ENCODE results near the gene DDAH2.

The DDAH2 gene

GRCh38 chr6:31752739-31753319 lies 23.7 kb upstream of the DDAH2 start:
- no peak for TF ChIP-seq FOXM1 (IDR thresholded peaks at IDR 0.05; ENCODE audit: borderline replicate concordance)
- TF ChIP-seq NFRKB (IDR thresholded peaks at IDR 0.05): no peak
- no peak for TF ChIP-seq TARDBP (IDR thresholded peaks at IDR 0.05)
- POLR2A ChIA-PET: interaction anchor here (0.6 to 5.3 kb wide), 7 partner anchors 13 to 205 kb away, joined by 3 to 57 read pairs (median 3); partner anchors contain the start of genes CLIC1, HSPA1B, MSH5 and NFKBIL1
- CTCF ChIA-PET: interaction anchor here (1.3 to 2.5 kb wide), 2 partner anchors 17 to 23 kb away, joined by 3 to 7 read pairs; no protein-coding TSS in a partner anchor
- DNase-seq (ENCODE audit: extremely low spot score): no peak

- ChIA-PET POLR2A (interaction anchor here (1.0 to 5.3 kb wide), 2 partner anchors 12 to 20 kb away, joined by 3 to 57 read pairs; partner anchors contain the start of genes CLIC1 and MSH5), CTCF (no interaction called here)
- TF ChIP-seq FOXA1 (IDR thresholded peaks at IDR 0.05) (no peak), FOXK2 (IDR thresholded peaks at IDR 0.05) (no peak), PKNOX1 (IDR thresholded peaks at IDR 0.05) (no peak), NFRKB (IDR thresholded peaks at IDR 0.05) (no peak), BHLHE40 (IDR thresholded peaks at IDR 0.05; ENCODE audit: borderline replicate concordance) (no peak), LEF1 (IDR thresholded peaks at IDR 0.05; ENCODE audit: borderline replicate concordance) (no peak), TARDBP (IDR thresholded peaks at IDR 0.05) (no peak), SP1 (IDR thresholded peaks at IDR 0.05) (no peak), FOXM1 (IDR thresholded peaks at IDR 0.05; ENCODE audit: borderline replicate concordance) (no peak), ZNF384 (IDR thresholded peaks at IDR 0.05) (no peak), CTBP1 (IDR thresholded peaks at IDR 0.05; ENCODE audit: borderline replicate concordance) (no peak), SUZ12 (IDR thresholded peaks at IDR 0.05) (no peak), ARNT (IDR thresholded peaks at IDR 0.05) (no peak), HDGF (IDR thresholded peaks at IDR 0.05; ENCODE audit: borderline replicate concordance) (no peak)
- no peak for DNase-seq (ENCODE audit: extremely low spot score)
These were observed 21.4 kb upstream of the DDAH2 start for GRCh38 chr6:31750411-31751022.

- CTCF ChIA-PET: no interaction called here
- no peak for DNase-seq (ENCODE audit: extremely low spot score)
- POLR2A ChIA-PET: interaction anchor here (1.0 to 5.3 kb wide), 3 partner anchors 11 to 19 kb away, joined by 3 to 57 read pairs (median 3); partner anchors contain the start of genes CLIC1 and MSH5
- no peak for TF ChIP-seq L3MBTL2 (conservative IDR thresholded peaks at IDR 0.05)
- no peak for TF ChIP-seq HDGF (IDR thresholded peaks at IDR 0.05; ENCODE audit: borderline replicate concordance)
- no peak for TF ChIP-seq BHLHE40 (IDR thresholded peaks at IDR 0.05; ENCODE audit: borderline replicate concordance)
- TF ChIP-seq ELF4 (IDR thresholded peaks at IDR 0.05): no peak
- no peak for TF ChIP-seq FOXM1 (IDR thresholded peaks at IDR 0.05; ENCODE audit: borderline replicate concordance)
- no peak for TF ChIP-seq FOXK2 (IDR thresholded peaks at IDR 0.05)
- no peak for TF ChIP-seq TARDBP (IDR thresholded peaks at IDR 0.05)
- TF ChIP-seq LEF1 (IDR thresholded peaks at IDR 0.05; ENCODE audit: borderline replicate concordance): no peak
These were observed 20.4 kb upstream of the DDAH2 start for GRCh38 chr6:31749301-31750036.

- CTCF ChIA-PET: no interaction called here
- no peak for TF ChIP-seq FOXK2 (IDR thresholded peaks at IDR 0.05)
- TF ChIP-seq SP1 (IDR thresholded peaks at IDR 0.05): no peak
- no peak for TF ChIP-seq BHLHE40 (IDR thresholded peaks at IDR 0.05; ENCODE audit: borderline replicate concordance)
- no peak for TF ChIP-seq ZNF384 (IDR thresholded peaks at IDR 0.05)
- TF ChIP-seq FOXM1 (IDR thresholded peaks at IDR 0.05; ENCODE audit: borderline replicate concordance): no peak
- no peak for TF ChIP-seq CTBP1 (IDR thresholded peaks at IDR 0.05; ENCODE audit: borderline replicate concordance)
- TF ChIP-seq LEF1 (IDR thresholded peaks at IDR 0.05; ENCODE audit: borderline replicate concordance): no peak
- no peak for TF ChIP-seq FOXA1 (IDR thresholded peaks at IDR 0.05)
- no peak for TF ChIP-seq PKNOX1 (IDR thresholded peaks at IDR 0.05)
- no peak for DNase-seq (ENCODE audit: extremely low spot score)
- POLR2A ChIA-PET: interaction anchor here (1.5 to 1.7 kb wide), 2 partner anchors 11 to 41 kb away, joined by 3 read pairs; partner anchors contain the start of gene ABHD16A
These were observed 15.3 kb upstream of the DDAH2 start for GRCh38 chr6:31744422-31744821.

- POLR2A ChIA-PET: no interaction called here
- no peak for DNase-seq (ENCODE audit: extremely low spot score)
- TF ChIP-seq ZNF384 (IDR thresholded peaks at IDR 0.05): no peak
- no peak for TF ChIP-seq NFRKB (IDR thresholded peaks at IDR 0.05)
- no peak for TF ChIP-seq SUZ12 (IDR thresholded peaks at IDR 0.05)
- TF ChIP-seq FOXK2 (IDR thresholded peaks at IDR 0.05): no peak
- no peak for TF ChIP-seq SP1 (IDR thresholded peaks at IDR 0.05)
- TF ChIP-seq ARNT (IDR thresholded peaks at IDR 0.05): no peak
- no peak for TF ChIP-seq BHLHE40 (IDR thresholded peaks at IDR 0.05; ENCODE audit: borderline replicate concordance)
- CTCF ChIA-PET: no interaction called here
These were observed 13.8 kb upstream of the DDAH2 start for GRCh38 chr6:31742894-31743293.

- TF ChIP-seq PKNOX1 (IDR thresholded peaks at IDR 0.05) (no peak), LEF1 (IDR thresholded peaks at IDR 0.05; ENCODE audit: borderline replicate concordance) (no peak), HDGF (IDR thresholded peaks at IDR 0.05; ENCODE audit: borderline replicate concordance) (no peak), L3MBTL2 (conservative IDR thresholded peaks at IDR 0.05) (no peak), FOXA1 (IDR thresholded peaks at IDR 0.05) (no peak), FOXM1 (IDR thresholded peaks at IDR 0.05; ENCODE audit: borderline replicate concordance) (no peak), TARDBP (IDR thresholded peaks at IDR 0.05) (no peak), ZNF384 (IDR thresholded peaks at IDR 0.05) (no peak), SUZ12 (IDR thresholded peaks at IDR 0.05) (no peak), CTBP1 (IDR thresholded peaks at IDR 0.05; ENCODE audit: borderline replicate concordance) (no peak), FOXK2 (IDR thresholded peaks at IDR 0.05) (no peak), BHLHE40 (IDR thresholded peaks at IDR 0.05; ENCODE audit: borderline replicate concordance) (no peak), NFRKB (IDR thresholded peaks at IDR 0.05) (no peak), ELF4 (IDR thresholded peaks at IDR 0.05) (no peak), ARNT (IDR thresholded peaks at IDR 0.05) (no peak), SP1 (IDR thresholded peaks at IDR 0.05) (no peak)
- POLR2A ChIA-PET: interaction anchor here (1.5 to 1.6 kb wide), 2 partner anchors 9 to 74 kb away, joined by 5 to 6 read pairs; partner anchors contain the start of genes HSPA1A and HSPA1L
- no peak for DNase-seq (ENCODE audit: extremely low spot score)
- CTCF ChIA-PET: no interaction called here
These were observed 12.7 kb upstream of the DDAH2 start for GRCh38 chr6:31741815-31742214.
